ENCODE measurements around the gene CLDN2.

CLDN2 gene

DNA sequence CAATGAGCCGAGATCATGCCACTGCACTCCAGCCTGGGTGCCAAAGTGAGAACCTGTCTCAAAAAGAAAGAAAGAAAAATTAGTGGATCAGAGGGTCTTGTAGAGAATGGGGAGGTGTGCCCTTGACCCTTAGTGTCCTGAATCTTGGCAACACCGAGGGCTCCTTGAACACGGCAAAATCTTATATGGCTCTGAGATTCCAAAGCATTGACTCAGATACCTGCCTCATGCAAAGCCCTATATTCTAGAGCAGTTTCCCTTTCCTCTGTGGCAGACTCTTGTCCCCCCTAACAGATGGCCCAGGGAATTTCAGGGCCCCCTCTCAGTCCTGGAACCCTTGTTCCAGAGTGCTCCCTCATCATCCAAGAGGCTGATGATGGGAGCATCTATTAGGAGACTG is 6.8 kb downstream of the CLDN2 start:
- DNase-seq: no peak

DNA sequence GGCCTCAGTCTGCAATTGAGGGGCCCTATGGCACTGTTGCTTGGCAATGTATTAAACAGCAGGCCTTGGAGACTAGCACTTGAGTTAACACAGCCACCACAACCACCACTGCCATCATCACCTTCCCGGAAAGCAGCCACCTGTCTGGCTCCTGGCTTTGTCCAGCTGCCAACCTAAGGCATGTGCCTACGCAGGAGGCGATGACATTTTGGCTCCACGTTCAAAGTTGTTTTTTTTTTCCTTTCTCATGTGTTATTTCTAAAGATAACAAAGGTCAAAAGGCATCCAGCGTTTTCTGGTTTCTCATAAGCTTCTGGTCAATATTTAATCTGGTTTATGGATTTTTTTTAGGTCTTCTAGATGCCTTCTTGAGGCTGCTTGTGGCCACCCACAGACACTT is 7.5 kb downstream of the CLDN2 start:
- DNase-seq: no peak

DNA sequence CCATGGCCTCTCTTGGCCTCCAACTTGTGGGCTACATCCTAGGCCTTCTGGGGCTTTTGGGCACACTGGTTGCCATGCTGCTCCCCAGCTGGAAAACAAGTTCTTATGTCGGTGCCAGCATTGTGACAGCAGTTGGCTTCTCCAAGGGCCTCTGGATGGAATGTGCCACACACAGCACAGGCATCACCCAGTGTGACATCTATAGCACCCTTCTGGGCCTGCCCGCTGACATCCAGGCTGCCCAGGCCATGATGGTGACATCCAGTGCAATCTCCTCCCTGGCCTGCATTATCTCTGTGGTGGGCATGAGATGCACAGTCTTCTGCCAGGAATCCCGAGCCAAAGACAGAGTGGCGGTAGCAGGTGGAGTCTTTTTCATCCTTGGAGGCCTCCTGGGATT is 8.0 kb downstream of the CLDN2 start:
- no peak for DNase-seq

DNA sequence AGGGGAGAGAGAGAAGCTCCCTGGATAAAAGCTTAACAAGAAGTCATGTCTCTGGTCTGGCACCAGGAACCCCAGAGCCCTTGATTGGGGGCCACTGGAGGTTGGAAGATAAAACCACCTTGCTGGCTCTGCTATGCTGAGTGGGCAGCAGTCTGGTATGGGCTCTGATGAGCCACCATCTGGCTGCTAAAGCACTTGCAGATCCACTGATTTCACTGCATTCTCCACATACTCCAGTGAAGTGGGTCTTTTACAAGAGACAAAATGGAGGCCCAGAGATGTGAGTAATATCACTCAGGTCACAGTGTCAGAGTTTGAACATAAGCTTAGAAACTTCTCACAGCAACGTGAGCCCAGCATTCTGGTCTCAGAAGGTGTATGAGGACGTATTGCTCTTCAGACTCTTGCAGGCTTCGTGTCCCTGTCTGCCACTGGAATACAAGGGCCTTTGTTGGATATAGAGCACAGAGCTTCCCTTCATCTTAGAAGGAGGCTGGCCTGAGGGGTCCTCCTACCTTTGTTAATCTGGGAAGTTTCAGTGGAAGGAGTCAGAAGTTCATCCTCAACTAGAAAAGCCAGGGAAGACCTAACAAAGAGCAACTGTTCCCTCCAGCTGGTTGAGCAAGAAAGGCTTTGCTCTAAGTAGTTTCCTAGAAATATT is 11.8 kb downstream of the CLDN2 start:
- DNase-seq: no peak

DNA sequence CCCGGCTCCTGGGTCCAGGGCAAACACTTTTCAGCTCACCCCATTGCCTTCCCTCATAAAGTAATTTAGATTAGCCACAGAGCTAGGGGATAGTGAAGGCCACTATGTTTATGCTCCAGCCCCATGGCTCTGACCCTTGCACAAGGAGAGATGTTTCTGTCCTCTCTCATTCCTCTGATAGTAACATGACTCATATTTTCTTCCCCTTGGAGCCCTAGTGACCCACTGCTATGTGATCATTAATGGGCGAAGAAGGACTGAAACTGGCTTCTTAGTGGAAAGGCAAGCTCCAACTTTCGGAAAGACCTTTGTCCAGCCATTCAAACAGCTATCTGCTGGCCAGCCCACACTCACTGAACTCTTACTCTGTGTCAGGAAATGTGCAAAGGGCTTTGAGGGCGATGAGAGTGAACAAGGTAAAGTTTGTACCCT is 12.3 kb downstream of the CLDN2 start:
- no peak for DNase-seq

DNA sequence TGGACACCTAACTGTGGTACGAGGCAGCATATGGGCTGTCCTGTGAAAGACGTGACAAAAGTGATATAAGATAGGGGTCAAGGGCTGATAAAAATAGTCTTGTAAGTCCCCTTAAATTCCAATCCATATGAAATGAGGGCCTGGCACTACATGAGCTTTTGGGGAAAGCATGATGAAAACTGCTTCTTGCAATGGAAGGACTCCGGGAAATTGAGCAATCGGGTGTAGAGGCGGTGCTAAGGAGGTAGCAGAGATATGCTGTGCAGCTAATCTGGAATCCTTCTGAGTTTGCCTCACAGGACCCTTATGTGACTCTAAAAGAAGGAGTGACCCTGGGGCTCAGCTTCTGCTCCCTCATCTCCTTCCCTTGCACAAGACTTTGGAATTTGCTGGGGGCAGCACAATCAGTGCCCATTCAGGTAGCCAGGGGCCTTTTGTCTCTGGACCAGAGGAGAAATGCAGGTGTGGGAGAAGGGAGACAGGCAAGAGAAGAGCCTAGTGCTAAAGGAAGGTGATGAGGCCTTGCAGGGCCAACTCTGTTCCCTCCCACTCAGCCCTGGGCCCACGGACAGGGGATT is 12.8 kb downstream of the CLDN2 start:
- no peak for DNase-seq

DNA sequence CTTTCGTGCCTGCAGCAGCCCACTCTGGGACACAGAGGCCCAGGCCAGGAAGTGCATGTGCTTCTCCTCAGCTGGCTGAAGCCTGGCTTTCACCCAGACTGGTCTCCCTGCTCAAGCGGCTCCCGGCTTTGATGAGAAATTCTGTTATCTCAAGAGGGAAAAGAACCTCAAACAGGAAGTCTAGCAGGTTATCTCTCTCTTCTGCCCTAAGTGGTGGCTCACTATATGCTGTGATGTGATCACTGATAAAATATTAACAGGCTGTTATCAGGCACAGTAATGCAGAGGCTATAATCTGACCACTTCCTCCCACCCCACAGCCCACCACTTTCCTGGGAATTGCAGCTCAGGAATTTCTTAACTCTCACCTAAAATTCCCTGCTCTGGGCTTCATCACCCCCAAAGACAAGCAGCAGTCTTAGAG is 13.3 kb downstream of the CLDN2 start:
- DNase-seq: no peak

DNA sequence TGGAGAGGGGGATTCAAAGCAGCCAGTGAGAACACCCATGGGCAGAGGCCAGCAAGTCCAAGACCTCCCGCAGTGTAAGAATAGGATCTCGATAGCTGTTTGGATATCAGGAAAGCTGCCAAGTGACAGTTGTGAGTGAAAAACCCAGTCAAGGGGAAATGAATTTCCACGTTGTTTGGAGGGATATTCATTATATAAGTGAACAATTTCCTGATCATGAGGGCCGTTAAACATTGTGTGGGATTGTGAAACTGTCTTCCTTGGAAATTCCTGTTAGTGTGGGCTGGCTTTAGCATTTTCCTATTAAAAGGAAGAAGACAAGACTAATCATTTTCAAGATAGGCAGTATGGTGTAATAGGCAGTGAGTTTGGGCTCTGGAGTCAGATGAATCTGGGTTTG is 15.0 kb downstream of the CLDN2 start:
- DNase-seq: no peak

DNA sequence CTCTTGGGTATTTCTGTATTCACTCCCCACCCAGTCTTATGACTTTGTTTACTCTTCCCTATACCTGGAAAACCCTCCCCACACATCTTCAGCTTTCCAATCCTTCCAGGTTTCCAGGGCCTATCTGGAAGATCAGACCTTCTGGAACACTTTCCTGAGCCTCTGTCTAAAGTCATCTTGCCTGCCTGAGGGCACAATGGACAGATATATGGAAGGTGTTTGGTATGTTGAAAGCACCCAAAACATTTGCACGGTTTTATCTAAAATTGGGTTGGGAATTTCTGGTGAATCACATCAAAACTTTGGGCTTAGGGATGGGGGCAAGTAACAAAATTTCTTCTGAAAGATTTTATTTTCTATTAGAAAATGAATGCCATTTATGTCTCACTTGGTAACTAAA is 16.0 kb downstream of the CLDN2 start:
- no peak for DNase-seq

DNA sequence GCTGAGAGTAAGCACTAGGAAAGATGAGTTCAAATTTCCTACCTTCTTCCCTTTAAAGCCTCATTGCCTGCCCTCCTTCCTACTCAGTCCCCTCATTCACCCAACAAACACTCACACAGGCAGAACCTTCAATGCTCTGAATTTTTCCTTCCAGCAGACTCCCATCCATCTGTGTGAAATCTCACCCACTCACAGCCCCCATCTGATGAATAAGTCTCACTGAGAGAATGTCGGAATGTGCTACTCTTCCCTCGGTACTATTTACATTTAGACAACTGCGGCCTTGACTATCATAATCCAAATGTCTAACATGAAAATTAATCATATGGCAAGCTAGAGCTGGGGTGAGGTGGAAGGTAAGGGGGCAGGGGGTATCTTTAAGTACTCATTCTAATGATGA is 19.4 kb downstream of the CLDN2 start:
- DNase-seq: no peak

DNA sequence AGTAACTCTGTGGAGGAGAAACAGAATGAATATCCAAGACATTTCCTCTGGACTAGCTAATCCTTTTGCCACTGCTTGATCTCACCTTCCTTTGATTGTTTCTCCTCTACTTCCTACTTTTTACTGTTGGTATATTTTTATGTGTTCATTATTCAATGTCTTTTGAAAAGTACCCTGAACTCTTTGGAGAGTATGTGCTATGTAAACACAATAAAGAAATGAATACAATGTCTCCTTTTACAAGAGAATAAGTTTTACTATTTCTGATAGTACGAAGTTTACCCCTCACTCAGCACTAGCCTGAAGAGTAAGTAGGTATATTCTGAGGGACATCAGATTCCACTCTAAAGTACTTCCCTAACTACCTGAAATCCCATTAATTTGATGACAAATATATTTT is 19.9 kb downstream of the CLDN2 start:
- no peak for DNase-seq

DNA sequence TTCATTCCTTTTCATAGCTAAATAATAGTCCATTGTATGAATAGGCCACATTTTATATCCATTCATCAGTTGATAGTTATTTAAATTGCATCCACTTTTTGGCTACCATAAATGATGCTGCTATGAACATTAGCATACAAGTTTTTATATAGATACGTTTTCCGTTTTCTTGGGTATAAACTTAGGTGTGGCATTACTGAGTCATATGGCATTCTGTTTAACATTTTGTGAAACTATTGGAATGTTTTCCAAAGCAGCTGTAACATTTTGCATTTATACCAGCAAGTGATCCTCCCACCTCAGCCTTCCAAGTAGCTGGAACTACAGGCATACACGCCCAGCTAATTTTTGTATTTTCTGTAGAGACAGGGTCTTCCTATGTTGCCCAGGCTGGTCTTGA is 26.3 kb downstream of the CLDN2 start:
- no peak for DNase-seq

DNA sequence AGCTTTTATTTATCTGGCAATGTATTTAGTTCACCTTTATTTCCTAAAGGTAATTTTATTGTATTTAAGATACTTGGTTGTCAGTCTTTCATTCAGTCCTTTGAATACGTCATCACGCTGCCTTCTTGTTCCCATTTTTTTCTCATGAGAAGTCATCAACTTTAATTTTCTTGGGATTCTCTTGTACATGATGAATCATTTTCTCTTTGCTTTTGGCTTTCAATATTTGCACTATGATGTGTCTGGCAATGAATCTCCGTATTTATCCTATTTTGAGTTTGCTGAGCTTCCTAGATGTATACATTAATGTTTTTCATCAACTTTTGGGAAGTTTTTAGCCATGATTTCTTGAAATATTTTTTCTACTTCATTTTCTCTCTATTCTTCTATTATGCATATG is 28.4 kb downstream of the CLDN2 start:
- DNase-seq: no peak

DNA sequence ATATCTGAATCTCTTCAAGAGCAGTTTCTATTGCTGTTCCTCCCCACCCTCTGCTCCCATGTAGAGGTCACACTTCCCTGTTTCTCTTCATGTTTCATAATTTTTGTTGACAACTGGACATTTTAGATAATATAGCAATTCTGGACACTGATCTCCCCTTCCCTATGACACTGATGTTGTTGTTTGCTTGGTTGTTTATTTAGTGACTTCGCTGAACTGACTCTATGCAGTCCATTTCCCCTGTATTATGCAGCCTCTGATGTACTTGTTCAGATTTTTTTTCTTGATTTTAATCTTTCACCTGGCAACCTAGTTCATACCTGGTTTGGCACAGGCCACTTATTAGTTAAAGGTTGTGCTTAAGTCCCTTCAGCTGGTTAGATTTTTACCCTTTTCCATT is 29.2 kb downstream of the CLDN2 start:
- no peak for DNase-seq

DNA sequence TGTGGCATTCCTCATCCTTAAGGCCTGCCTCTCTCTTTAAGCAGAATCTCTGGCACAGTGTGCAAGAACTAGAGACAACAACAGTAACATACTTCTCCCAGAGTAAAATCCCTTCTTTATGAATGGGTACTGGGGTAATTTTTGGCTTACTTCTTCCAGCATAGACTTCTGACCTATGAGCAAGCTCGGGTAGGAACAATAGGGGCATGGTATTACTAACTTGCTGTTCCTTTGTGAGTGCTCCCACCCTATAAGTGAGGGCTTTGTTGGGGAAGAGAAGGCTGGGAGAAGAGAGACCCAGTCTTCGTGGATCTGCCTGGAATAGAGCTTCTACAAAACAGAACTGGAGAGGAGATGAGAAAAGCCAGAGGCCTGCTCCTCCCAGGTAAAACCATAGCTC is 30.2 kb downstream of the CLDN2 start:
- DNase-seq: no peak

DNA sequence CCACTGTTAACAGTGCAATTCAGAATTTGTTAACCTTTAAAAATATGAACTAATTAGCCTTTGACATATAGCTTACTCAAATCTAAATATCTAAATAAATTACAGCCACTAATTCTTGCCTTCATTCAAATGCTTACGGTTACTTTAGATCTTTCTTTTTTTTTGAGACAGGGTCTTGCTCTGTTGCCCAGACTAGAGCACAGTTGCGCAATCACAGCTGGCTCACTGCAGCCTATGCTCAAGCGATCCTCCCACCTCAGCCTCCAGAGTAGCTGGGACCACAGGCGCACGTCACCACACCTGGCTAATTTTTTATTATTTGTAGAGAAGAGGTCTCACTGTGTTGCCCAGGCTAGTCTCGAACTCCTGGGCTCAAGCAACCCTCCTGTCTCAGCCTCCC is 31.0 kb downstream of the CLDN2 start:
- no peak for DNase-seq

DNA sequence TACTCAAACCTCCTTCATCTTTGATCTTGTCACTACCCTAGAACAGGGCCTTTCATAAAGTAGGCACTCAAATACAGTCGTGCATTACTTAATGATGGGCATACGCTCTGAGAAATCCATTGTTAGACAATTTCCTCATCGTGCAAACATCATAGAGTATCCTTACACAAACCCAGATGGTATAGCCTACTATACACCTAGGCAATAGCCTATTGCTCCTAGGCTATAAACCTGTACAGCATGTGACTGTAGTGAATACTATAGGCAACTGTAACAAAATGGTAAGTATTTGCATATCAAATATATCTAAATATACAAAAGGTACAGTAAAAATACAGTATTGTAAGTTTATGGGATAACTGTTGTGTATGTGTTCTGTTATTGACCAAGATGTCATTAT is 31.9 kb downstream of the CLDN2 start:
- no peak for DNase-seq

DNA sequence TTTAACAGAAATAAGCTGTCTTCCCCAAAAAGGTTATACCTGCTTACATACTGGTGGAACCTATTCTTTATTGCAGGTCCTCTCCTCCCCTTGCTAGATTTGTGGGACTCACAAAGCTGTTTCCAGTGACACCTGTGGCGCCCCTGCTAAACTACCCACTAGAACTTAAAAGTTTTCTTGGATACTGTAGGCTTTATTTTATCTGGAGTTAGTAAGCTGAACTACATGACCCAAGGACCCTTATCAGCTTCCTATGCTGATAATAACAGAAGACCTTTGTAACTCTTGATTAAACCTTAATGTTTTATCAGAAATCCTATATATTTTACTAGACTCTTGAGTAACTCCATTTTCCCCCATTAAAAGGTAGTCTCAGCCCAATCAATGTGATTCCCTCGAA is 32.3 kb downstream of the CLDN2 start:
- no peak for DNase-seq

DNA sequence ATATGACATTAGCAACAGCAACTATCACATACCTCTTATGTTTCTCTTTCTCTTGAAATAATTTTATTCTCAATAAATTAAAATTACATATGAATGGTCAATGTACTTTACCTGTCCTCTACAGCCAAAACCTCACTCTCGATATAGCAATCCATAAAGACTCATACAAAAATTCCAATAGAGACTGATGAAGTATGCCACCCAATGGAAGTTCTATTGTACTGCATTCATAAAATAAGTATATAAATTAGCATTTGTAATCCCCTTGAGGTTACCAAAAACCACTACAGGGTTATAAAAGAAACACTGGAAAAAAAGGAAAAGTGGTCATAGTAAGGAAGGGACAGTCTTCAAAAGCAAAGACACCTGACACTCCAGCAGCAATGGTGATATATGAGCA is 32.8 kb downstream of the CLDN2 start:
- DNase-seq: no peak

DNA sequence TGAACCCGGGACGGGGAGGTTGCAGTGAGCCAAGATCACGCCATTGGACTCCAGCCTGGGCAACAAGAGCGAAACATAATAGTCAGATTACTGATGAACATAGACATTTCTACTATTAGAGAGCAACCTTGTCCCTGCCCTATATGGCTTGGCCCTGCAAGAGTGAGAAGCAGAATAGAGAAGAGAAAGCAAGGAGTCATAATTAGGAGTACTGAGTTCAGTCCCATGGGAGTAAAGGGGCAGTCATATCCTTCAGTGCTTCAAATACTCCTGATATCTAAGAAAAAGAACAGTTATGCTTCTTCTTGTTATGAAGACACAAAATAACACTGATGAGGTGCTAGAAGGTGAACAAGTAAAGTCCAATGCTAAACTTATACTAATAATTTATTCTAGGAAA is 33.8 kb downstream of the CLDN2 start:
- DNase-seq: no peak

DNA sequence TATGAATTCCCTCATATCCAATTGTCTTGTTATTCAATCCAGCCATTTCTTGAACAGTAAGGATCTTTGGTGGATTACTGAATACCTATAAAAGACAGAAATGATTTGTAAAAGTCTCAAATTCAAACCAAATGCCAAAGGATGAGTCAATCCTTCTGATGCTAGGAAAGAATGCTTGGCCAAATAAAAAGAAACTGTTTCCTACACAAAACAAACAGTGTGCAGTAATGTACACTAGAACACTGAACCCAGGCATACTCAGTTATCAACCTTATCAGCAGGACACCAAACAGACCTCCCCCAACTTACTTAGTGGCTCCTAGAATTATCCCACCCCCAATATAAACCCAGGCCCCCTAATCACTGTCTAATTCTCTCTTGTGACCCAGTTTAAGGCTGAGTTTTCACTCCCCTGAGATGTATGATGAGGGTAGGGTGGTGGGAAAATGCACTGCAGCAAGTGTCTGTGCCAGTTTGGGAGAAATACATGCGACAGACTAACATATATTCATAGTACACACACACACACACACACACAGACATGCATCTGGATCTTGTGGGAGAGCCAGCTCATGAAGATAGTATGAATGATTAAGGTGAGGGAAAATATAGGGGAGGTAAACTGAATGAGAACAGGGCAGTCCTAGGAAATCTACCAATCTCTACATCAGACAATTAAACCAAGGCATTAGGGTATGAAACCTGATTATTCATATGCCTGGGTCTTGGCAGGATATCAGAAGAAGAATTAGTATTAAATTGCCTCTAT is 35.0 kb downstream of the CLDN2 start:
- no peak for DNase-seq

DNA sequence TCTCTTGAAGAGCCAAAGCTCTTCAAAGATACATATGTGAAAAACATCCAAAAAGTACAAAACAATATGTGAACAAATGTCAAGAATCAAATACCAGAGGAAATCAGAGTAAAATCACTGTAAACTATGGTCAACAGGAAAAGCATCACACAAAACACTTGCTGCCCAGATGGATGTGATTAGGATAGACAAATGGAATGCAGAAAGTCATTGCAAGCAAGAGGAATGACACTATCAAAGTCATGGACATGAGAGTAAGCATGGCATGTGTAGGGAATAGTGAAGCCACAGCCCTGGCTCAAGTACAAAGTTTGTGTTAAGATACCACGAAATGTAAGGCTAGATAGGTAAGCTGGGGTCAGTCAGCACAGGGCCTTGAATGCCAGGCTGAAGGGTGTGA is 37.7 kb downstream of the CLDN2 start:
- no peak for DNase-seq

DNA sequence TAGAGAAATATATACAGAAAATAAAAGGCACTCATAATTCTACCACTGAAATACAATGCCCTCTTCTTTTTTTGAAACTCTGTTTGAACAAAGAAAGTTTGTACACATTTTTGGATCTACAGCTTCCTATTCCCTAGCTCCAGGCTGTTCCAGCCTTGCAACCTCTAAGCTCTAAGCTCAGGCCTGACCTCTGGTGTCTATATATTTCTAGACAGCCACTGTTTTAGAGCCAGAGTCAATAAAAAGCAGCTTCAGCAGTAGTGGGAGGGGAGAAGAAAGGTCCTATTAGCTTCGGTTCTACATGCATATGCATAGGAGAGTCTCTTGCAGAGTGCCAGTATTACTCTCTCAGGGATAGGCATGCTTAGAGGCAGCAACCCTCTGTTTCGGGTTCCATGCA is 39.7 kb downstream of the CLDN2 start:
- no peak for DNase-seq

DNA sequence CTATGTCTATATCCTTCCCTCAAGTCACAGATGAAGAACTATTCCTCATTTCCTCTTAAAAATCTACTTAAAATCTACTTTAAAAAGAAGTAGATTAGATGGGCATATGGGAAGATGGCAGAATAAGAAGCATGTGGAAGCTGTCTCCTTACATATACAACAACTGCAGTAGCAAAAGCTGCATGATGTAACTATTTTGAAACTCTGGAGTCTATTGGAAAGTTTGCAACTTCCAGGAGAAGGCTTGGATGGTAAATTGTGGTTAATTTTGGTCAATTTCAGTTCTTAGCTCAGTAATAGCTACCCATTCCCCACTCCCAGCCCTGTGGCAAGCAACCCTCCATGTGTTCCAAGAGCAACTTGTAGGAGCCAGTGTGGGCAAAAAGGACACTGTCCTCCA is 42.9 kb downstream of the CLDN2 start:
- no peak for DNase-seq

DNA sequence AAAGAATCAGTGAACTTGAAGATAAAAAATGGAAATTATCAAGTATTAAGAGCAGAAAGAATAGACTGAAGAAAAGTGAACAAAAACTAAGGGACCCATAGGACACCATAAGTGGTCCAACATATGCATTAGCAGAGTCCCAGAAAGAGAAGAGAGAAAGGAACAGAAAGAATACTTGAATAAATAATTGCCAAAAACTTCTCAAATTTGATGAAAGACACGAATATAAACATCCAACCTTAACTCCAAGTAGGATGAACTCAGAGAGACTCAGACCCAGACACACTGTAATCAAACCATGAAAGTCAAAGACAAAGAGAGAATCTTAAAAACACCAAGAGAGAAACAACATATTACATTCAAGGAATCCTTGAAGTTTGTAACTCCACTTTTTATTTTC is 44.1 kb downstream of the CLDN2 start:
- DNase-seq: no peak
